ENCODE results near the gene PURA.

The PURA gene

GRCh38 chr5:140143521-140144258 is 29.8 kb downstream of the PURA start:
- TF ChIP-seq, protein P1, sequence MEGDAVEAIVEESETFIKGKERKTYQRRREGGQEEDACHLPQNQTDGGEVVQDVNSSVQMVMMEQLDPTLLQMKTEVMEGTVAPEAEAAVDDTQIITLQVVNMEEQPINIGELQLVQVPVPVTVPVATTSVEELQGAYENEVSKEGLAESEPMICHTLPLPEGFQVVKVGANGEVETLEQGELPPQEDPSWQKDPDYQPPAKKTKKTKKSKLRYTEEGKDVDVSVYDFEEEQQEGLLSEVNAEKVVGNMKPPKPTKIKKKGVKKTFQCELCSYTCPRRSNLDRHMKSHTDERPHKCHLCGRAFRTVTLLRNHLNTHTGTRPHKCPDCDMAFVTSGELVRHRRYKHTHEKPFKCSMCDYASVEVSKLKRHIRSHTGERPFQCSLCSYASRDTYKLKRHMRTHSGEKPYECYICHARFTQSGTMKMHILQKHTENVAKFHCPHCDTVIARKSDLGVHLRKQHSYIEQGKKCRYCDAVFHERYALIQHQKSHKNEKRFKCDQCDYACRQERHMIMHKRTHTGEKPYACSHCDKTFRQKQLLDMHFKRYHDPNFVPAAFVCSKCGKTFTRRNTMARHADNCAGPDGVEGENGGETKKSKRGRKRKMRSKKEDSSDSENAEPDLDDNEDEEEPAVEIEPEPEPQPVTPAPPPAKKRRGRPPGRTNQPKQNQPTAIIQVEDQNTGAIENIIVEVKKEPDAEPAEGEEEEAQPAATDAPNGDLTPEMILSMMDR (conservative IDR thresholded peaks at IDR 0.05; ENCODE audit: low read depth, low read length), result no peak
- H3K4me3 ChIP-seq (ENCODE audit: low read depth, low read length), result no peak overlapping the region
- DNase-seq (ENCODE audit: low read depth), result no peak

GRCh38 chr5:140145256-140145655 is 31.3 kb downstream of the PURA start:
- H3K4me3 ChIP-seq (ENCODE audit: low read depth, low read length), result no peak overlapping the region
- TF ChIP-seq, protein P1 (conservative IDR thresholded peaks at IDR 0.05; ENCODE audit: low read depth, low read length), result no peak
- no peak for DNase-seq (ENCODE audit: low read depth)

DNA sequence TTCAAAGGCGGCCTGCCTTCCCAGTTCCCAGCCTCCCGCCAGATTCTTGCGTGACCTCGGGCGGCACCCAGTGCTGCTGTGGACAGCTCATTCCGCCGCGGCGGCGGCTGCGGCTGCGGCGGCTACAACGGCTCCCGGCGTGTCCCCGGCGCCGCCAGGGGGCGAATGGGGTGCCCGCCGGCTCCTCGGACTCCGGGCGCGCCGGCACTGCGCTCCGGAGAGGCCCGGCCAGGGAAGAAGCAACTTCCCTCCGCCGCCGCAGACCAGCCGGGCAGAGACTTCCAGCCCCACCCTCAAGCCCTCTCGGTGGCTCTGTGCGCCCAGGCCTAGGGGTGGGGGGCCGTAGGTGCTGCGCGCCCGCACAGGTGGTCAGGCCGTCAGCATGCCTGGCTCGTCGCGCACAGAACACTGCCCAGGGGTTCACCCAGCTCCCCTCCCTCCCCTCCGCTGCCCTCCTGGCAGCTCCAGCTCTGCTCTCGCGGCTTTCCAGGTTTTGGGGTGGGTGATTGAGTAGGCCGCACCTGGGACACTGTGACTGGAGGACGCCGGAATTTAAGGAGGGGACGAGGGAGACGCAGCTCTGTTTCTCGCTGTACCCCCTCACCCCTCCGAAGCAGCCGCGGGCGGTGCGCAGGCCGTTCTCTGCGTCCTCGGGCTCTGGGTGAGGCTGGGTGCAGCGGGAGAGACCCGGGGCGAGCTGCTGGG is 32.1 kb downstream of the PURA start:
- TF ChIP-seq, protein P1 (conservative IDR thresholded peaks at IDR 0.05; ENCODE audit: low read depth, low read length), result peak; percentile 32
- DNase-seq (ENCODE audit: low read depth), result peak; percentile 63
- peak overlapping the region; percentile 49 for H3K4me3 ChIP-seq (ENCODE audit: low read depth, low read length)

- TF ChIP-seq, protein P1 (conservative IDR thresholded peaks at IDR 0.05; ENCODE audit: low read depth, low read length), result no peak
- DNase-seq (ENCODE audit: low read depth), result no peak
- no peak overlapping the region for H3K4me3 ChIP-seq (ENCODE audit: low read depth, low read length)
These were observed 32.6 kb downstream of the PURA start for GRCh38 chr5:140146523-140146842.

- no peak overlapping the region for H3K4me3 ChIP-seq (ENCODE audit: low read depth, low read length)
- TF ChIP-seq, protein P1 (conservative IDR thresholded peaks at IDR 0.05; ENCODE audit: low read depth, low read length), result no peak
These were observed 33.6 kb downstream of the PURA start for GRCh38 chr5:140147460-140147859.

GRCh38 chr5:140148508-140148907 is 34.6 kb downstream of the PURA start:
- peak; percentile 13 for DNase-seq (ENCODE audit: low read depth)
- TF ChIP-seq, protein P1 (conservative IDR thresholded peaks at IDR 0.05; ENCODE audit: low read depth, low read length), result peak; percentile 7
- H3K4me3 ChIP-seq (ENCODE audit: low read depth, low read length), result no peak overlapping the region

More at GRCh38 chr5:140147460-140147859, 33.6 kb downstream of the PURA start:
- DNase-seq (ENCODE audit: low read depth), result no peak
